GM19438 (cell line): Measurements from ENCODE around the gene UBE2QL1.

Experiments used
- ATAC-seq: cut with Tn5 transposase; IDR thresholded peaks from one replicate; pipeline ENCODE4 v1.9.1; 2021; ENCODE audit warnings: low read depth; ENCODE audit not compliant: unreplicated experiment

UBE2QL1 gene

GRCh38 chr5:6518298-6519057 is 69.8 kb downstream of the UBE2QL1 start:
- ATAC-seq, result no peak

GRCh38 chr5:6520201-6520600 is 71.5 kb downstream of the UBE2QL1 start:
- ATAC-seq, result no peak

GRCh38 chr5:6522331-6522730 is 73.7 kb downstream of the UBE2QL1 start:
- no peak for ATAC-seq

GRCh38 chr5:6522923-6523322 is 74.3 kb downstream of the UBE2QL1 start:
- ATAC-seq, result no peak

GRCh38 chr5:6525422-6525821 is 76.8 kb downstream of the UBE2QL1 start:
- no peak for ATAC-seq

- no peak for ATAC-seq
Measured at GRCh38 chr5:6525910-6526309, 77.3 kb downstream of the UBE2QL1 start.

GRCh38 chr5:6527749-6528455 is 79.2 kb downstream of the UBE2QL1 start:
- no peak for ATAC-seq

- ATAC-seq, result no peak
Measured at GRCh38 chr5:6535594-6535993, 86.9 kb downstream of the UBE2QL1 start.

- no peak for ATAC-seq
Measured at GRCh38 chr5:6539060-6539459, 90.4 kb downstream of the UBE2QL1 start.

- no peak for ATAC-seq
Measured at GRCh38 chr5:6540111-6540827, 91.6 kb downstream of the UBE2QL1 start.

GRCh38 chr5:6541256-6542013 is 92.8 kb downstream of the UBE2QL1 start:
- no peak for ATAC-seq

- ATAC-seq, result no peak
Measured at GRCh38 chr5:6542421-6543345, 94.0 kb downstream of the UBE2QL1 start.

GRCh38 chr5:6543346-6543730 is 94.7 kb downstream of the UBE2QL1 start:
- ATAC-seq, result no peak

GRCh38 chr5:6543830-6544560 is 95.3 kb downstream of the UBE2QL1 start:
- ATAC-seq, result no peak
